Fibroblast of skin of right quadriceps (primary cell): ENCODE results near the gene TMEM125.

ENCODE experiments used
- DNase-seq: peaks from one replicate; pipeline ENCODE4 v3.0.0-alpha.2; 2013

Gene TMEM125

DNA sequence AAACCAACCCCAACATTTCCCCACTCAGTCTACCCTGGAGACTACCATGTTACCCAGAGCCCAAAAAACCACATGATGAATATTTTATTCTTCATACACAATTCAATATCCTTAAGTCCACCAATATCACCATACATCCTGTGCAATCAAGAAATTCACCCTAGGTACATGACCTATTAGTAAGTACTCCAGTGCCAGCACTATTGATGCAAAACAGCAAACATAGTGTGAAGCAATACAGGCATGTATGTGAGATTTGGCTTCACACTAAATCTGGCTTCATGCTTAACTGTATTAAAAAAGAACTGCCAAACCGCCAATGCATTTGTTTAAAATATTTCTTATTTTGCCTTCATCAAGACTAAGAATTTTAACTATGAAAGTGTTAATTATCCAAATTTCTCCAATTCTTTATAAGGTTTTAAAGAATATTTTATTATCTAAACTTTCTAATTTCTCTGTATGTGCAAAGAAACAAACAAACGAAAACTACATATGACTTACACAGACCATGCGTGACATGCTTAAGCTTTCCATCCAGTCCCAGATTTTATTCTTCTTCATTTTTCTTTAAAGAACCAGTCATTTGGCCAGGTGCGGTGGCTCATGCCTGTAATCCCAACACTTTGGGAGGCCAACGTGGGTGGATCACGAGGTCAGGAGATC is 22.4 kb upstream of the TMEM125 start:
- no peak for DNase-seq

DNA sequence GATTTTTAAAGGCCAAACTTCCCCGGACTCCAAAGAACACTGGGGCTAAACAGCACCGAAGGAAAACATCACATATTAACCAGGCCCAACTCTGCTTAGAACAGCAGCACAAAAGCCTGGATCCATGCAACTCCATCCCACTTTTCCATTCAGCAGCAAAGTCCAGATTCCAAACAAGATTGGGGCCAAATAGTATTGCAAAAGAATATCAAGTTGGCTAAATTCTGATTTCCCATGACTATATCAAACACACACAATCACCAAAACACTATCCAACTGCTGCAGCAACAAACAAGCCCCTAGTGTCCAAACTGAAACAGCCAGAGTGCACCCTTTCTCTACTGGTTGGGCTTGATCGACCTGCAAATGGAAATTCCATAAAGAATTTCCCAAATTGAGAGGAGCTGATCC is 19.4 kb upstream of the TMEM125 start:
- no peak for DNase-seq

DNA sequence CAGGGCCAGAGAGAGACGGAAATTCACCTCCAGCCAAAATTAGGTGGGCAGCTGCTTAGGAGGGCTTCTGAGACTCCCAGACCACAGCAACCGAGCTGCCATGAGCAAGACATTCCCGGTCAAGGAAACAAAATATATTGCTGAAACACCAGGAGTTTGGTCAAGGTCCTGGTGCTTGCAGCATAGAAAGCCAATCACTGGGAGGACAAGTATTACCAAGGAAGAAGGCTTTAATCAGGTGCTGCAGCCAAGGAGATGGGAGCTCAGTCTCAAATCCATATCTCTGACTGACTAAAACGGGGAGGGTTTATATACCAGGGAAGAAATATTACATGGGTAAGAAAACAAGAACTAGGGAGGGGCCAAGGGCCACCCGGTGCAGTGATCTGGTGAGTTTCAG is 18.8 kb upstream of the TMEM125 start:
- DNase-seq, result no peak

DNA sequence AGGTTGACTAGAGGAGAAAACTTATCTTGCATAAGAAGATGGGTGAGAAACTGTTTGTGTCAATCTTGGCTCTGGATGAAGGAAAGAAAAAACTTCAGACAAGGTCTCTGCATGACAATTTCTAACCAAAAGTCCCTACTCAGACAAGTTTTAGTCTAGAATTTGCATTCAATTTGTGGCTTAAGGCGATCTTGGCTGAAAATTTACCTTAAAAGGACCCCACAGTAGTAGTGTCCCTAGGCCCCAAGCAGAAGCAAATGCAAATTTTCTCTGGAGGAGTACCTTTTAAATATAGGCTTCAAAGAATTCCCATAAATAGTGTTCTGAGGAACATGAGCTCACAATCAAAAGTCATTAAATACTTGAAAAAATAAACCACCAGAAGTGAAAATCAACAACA is 17.6 kb upstream of the TMEM125 start:
- DNase-seq, result no peak

DNA sequence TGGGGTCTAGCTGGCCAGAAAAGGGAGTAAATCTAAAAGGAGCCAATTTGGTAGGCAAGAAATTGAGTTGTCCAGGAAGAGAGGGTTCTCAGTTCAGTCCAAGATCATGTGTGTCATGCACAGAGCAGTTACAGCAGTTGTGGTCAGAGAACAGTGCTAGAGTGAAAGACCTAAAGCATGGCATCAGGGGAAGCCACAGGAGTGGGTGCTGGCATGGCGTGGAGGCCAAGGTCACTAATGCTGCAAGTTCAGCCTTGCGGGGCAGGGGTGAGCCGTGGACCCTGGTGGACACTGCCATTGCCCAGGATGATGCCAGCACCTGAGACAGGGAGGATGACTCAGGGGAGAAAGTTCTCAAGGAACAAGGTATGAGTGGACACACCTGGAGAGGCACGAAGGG is 16.6 kb upstream of the TMEM125 start:
- no peak for DNase-seq

DNA sequence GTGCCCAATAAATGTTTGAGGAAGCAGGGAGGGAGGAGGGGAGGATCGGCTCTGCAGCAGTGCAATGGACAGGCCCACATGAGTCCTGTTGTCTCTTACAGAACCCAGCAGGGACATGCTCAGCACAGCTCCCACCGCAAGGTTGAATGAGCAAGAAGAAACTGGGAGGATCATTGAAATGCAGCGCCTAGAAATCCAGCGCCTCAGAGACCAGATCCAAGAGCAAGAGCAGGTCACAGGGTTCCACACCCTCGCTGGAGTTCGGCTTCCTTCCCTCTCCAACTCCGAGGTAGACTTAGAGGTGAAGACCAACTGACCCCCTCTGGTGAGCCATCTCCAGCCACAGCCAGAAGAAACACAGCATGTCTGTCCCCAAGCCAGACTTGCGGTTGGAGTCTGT is 15.9 kb upstream of the TMEM125 start:
- DNase-seq, result no peak

DNA sequence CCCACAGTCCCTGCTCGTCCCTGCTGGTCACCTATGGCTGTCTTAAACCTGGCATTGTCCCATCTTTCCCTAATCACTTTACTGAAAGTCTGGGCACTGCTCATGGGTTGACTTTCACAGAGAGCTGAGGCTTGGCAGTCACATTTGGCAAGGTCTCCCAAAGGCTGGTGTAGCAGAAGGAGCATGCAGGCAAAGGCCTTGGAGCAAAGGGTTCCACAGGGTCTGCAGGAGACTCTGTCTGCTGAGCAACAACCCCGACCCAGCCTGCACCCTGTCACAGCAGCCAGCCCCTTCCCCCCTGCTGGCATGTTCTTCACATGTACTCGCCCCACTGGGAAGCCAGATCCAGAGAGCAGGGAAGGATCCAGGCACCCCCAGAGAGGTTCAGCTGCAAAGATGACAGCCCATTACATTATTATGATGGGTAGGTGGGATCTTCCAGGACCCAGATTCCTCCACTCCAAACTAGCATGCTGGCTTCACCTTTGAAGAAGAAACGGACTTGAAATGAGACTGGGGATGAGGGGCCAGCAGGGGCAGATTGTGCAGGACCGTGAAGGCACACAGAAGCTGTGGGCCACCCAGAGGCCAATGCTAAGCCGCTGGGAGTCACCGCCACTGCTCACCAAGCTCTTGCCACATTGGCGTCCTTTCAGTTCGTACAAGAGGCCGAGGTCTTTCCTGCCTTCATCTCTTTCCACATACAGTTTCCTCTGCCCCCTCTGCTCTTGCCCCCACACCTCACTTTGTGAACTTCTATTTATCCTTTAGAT is 14.2 kb upstream of the TMEM125 start:
- DNase-seq, result no peak

DNA sequence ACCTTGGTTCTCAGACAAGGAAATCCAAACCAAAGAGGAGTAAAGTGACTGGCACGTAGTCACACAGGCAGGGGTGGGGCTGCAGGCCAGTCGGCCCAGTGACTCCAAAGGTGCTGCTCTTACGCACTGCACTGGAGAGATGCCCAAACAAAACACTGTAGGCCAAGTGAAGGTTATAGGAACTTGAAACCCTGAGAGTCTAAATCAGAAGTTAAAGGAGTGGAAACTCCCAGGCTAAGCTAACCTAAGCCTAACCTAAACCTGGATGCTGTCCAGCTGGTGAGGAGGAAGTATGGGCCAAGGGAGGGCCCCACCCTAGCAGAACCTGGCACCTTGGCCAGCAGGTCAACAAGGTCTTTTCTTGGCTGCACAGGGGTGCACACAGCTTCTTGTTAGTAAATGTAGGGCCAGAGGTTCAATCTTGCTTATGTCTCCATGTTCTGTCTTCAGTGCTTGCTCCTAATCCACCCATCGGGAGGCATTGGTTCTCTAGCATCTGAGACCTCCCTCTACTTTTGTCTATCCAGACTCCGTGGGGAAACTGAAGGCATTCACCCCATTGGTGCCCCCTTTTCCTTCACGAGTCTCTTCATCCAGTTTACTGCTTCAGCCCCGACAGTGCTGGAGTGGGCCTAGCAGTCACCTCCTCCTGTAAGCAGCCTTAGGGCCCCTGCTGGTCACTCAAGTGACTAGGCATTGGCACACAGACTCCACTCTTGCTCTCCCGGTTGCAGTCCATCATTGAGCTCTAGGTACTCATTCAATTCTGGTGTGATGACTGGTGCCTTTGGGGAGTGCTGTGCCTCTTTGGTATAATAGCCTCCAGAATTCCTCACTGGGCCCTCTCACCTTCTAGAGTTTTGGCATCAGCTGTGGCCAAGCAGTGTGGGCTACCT is 12.9 kb upstream of the TMEM125 start:
- DNase-seq, result no peak

DNA sequence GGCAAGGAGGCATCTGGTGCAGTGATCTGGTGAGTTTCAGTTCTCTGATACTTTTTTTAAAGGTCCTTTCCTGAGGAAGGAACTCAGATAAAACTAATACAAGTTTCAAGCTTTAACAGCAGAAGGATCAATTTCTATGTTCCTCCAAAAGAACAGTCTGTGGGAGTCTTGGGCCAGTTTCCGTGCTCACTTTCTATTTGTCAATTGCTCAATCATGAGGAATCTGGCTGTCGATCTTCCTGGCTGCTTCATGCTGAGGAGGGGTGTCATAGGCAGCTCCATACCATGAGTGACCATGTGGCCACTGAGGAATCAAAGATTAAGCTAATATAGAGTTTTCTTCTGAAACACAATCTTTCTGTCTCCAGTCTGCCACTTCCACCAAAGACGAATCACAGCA is 11.4 kb upstream of the TMEM125 start:
- DNase-seq, result no peak

DNA sequence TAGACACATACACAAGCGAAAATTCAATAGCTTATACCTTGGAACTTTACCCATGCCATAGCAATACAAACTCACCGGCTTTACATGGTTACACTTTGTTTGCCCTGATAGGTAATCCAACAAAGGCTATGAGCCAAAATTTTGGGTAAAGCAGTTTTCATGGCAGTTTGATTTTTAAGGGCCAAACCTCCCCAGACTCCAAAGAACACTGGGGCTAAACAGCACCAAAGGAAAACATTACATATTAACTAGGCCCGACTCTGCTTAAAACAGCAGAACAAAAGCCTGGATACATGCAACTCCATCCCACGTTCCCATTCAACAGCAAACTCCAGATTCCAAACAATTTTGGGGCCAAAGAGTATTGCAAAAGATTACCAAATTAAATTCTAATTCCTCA is 4.4 kb upstream of the TMEM125 start:
- no peak for DNase-seq

DNA sequence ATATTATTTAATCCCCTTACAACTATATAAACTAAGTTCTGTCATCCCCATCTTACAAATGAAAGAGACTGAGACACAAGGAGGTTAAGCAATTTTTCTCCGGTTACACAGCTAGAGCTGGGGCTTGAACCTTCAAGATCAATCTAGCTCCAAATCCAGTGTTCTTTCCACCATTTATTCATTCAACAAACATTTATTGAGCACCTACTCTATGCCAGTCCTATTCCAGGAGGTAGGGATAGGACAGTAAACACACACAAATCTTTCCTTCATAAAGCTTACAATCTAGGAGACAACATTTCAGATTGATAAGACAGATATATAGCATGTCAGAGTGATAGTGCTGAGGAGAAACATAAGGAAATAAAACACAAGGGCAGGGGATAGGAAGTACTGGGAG is 2.9 kb upstream of the TMEM125 start:
- DNase-seq, result no peak

DNA sequence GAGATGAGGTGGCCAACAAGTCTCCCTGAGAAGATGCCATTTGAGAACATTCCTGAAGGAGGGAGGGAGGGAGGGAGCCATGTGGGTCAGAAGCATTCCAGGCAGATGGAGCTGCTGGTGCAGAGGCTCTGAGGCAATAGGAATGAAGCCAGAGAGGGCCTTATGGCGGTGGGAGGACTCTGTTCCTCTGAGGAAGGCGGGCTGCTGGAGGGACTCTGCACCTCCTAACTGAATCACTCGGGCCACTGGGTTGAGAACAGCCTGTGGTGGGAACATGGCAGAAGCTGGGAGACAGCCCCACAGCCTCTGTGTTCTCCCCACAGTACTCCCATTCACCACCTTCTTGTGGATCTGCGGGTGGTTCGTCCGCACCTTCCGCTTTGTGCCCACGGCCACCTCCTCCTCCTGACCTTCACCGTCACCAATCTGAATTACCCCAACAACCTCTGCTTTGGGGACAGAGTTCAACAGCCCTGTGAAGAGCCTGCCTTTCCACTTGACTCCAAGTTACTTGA is 2.4 kb upstream of the TMEM125 start:
- peak; percentile 71 for DNase-seq

DNA sequence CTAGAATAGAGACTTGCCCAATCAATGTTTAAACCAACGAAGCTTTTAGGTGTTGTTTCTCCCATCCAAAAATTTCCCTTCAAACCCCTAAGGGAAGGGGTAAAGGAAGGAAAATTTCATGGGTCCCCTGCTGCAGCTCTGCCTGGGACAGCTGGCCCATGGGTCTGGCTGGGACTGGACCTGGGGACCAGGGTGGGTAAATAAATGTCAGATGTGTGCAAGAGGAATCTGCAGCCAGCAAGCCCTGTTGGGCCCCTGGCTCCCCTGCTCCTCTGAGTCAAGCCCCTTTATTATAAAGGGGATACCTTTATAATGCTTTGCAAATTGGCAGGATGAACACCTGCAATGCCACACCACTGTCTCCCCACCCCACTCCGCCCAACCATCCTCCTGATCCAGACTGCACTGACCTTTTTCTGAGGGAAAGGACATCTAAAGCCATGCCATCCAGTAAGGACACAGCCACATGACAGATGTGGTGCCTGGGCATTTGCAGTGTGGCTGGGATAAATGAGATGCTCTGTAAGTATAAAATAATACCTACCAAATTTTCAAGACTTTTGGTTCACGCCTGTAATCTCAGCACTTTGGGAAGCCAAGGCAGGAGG is 1.9 kb upstream of the TMEM125 start:
- no peak for DNase-seq

DNA sequence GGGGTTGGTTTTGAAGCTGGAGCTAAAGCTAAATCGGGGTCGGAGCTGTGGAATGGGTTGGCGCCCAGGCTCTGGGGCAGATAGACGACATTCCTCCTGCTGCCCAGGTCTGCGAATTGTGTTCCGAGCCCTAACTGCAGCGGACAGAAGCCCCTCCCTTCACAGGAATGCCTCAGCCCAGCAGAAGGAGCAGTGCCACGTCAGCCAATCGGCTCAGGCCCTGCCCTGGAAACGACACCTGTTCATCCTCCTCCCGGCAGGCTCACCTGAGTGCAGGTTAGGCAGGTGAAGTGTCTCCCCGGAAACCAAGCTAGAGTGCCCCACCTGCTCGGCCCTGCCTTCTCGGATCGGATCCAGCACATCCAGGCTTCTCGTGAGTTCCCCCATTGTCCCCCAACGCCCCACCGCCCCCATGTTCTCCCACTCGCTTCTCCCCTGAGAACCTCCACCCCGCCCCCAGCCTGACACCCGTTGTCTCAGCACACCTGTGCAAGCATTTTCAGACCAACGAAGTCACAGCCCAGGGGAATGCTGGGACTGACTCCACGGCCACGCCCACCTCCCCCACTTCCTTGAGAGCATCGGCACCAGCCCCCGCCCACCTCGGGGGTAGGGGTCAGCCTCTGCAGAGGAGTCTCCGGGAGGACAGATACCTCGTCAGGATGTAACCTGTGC is 775 bp downstream of the TMEM125 start:
- DNase-seq, result no peak

DNA sequence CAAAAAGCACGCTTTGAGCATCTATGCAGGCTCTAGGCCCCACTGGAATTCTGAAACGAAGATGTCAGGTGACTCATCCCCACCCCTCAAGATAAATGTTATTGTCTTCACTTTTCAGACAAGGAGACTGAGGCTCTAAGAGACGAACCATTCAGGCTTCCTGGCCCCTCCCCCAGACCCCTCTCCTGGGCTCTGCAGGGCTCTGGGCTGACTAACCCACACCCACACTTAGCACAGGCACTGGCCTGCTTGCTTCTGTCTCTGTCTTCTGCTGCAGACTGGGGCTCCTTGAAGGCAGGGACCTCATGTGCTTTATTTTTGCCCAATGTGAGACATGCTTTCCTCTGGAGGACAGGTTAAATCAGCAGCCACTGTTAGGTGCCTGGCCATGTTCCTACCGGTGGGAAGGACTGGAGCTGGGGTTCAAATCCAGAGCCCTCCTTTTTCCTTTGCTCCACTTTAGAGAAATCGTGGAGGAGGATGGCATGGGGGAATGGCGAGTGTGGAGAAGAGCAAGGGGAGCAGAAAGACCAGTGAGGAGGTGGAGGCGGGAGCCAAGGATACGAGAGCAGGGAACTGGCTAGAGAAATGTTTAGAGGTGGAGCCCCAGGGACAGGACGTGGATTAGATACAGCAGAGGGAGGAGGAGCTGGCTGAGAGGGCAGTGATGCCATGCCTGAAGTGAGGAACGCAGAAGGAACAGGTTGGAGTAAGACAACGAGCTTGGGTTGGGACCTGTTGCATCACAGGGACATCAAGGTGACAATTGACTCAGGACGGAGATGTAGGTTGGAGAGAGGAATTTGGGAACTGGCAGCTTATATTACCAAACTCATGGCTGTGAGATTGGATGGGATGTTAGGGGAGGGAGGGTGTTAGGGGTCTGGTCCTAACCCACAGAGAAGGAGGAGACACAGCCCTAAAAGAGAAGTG is 1.7 kb downstream of the TMEM125 start:
- peak; percentile 21 for DNase-seq

DNA sequence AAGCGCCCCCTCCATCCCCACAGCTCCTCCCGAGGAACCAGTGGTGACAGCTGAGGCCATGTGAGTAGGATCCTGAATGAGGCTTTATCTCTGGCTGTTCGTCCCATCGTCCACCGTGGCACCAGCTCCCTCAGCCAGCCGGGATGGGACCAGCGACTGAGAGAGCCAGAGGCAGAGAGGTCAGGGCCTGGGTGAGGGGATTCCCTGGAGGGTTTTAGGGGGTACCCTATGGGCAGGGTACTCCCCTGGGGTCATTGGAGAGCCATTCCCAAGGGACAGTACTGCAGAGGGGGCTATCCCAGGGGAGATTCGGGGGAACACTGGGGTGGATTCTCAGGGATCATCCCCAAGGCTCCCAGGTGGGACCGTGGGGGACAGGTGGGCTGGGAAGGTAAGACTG is 2.4 kb downstream of the TMEM125 start:
- no peak for DNase-seq

DNA sequence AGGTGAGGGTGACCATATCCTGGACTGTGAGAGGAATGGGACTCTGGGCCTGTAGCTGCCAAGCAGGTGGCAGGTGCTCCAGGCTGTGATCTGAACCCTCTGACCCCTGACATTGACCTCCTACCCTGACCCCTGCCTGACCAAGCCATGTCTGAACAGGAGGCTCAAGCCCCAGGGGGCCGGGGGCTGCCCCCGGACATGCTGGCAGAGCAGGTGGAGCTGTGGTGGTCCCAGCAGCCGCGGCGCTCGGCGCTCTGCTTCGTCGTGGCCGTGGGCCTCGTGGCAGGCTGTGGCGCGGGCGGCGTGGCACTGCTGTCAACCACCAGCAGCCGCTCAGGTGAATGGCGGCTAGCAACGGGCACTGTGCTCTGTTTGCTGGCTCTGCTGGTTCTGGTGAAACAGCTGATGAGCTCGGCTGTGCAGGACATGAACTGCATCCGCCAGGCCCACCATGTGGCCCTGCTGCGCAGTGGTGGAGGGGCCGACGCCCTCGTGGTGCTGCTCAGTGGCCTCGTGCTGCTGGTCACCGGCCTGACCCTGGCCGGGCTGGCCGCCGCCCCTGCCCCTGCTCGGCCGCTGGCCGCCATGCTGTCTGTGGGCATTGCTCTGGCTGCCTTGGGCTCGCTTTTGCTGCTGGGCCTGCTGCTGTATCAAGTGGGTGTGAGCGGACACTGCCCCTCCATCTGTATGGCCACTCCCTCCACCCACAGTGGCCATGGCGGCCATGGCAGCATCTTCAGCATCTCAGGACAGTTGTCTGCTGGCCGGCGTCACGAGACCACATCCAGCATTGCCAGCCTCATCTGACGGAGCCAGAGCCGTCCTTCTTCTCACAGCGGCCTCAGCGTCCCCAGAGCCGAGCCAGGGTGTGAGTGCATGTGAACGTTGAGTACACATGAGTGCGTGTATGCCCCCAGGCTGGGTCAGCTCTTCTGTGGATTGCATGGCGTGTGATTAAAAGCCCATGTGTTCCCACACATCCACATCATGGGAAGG is 3.1 kb downstream of the TMEM125 start:
- no peak for DNase-seq

DNA sequence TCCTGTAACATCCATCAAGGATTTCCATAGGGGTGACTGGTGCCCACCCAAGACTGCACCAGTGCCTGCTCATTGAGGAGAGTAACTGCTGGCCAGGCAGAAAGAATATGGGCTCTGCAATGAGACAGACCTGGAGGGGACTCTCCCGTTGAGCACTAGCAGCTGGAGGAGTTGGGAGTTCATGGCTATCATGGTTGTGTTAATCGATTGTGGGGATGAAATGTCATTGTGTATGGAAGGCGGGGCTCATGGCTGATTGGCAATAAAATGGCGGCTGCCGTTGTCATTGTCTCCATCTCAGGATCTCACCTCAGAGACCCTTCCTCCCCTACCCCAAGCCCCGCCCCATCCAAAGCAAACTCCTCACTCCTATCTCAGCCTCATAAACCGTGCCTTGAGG is 3.9 kb downstream of the TMEM125 start:
- no peak for DNase-seq

DNA sequence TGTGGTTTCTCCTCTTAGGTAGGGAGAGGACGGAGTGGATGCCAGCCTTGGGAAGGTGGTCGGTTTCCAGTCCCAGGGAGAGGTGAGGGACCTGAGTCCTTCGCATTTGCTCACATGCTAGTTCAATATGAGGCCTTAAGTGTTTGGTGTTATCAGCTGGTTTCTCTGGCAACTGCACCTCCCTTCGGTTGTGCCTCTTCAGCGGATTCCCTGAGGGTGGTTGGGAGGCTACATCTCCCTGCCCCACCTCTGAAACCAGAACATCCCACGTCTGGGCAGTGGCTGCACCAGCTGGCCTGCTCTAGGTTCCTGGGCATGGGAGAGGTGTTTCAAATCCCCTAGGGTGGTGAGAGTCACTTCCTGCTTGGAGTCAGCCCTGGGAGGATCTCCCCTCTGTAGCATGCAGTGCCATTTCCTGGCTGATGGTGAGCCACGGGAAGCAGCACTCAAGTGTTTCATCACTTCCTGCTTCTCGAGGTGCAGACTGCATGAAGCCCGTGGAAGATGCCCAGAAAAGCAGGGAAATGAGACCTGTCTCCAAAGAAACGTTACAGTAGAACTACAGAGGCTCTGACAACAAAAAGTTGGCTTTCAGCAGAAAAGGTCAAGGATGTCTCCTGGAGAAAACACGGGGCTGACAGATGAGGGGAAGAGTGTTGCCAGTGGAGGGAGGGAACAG is 4.5 kb downstream of the TMEM125 start:
- DNase-seq, result peak; percentile 60
